GM10248 (cell line): ENCODE results near the gene SLC25A10.

ENCODE experiments used
- CTCF ChIA-PET: fragments of 300-600 bp; sonication (Branson Sonifier 250); formaldehyde crosslinking; extraction: SDS; loops from one replicate; lab custom pipeline; 2021; ENCODE audit warnings: antibody characterized with exemption; lab: Yijun Ruan, JAX
- POLR2A ChIA-PET: fragments of 350-650 bp; sonication (Branson Sonifier 250); formaldehyde crosslinking; extraction: SDS; loops from one replicate; lab custom pipeline; 2020; ENCODE audit warnings: antibody characterized with exemption; lab: Yijun Ruan, JAX
- DNase-seq: peaks from one replicate; pipeline ENCODE4 v3.0.0; 2012; ENCODE audit errors: extremely low spot score
- TF ChIP-seq, protein P1 (sequence below): IDR thresholded peaks from 2 replicates; pipeline ENCODE4 v1.5.1; 2012; ENCODE audit warnings: mild to moderate bottlenecking, low read depth; ENCODE audit errors: extremely low read depth, missing control alignments, control extremely low read depth

Gene SLC25A10, protein sequence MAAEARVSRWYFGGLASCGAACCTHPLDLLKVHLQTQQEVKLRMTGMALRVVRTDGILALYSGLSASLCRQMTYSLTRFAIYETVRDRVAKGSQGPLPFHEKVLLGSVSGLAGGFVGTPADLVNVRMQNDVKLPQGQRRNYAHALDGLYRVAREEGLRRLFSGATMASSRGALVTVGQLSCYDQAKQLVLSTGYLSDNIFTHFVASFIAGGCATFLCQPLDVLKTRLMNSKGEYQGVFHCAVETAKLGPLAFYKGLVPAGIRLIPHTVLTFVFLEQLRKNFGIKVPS

DNA sequence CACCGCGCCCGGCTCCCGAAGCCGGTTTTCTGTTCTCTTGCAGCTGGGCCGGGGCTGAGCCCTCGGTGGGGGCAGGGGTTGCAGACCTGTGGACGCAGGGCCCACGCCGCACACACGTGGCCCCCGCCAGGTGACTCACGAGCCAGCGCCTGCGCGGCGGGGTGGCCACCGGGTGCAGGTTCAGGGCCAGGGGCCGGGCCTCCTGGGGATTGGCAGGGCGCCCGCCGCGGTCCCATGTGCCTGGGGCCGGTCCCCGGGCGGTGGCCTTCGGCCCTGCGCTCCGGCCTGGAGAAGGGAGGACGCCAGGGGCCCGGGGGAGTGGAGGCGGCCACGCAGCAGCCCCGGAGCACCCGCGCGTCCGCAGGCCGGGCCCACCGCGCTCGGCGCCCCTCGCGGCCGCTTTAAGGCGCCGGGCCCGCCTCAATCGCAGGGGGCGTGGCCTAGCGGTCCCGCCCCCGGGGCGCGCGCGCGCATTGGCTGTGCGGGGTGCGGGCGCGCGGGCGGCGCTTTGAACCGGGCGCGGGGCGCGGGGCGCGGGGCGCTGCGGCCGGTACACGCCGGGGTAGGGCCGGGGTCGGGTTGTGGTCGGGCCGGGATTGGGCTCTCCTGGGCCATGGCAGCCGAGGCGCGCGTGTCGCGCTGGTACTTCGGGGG is at the start of gene SLC25A10:
Gene SLC25A10 (plus strand): TSS at position 471 of the 654 bp plus-strand sequence. CDS start 143 bp downstream, at position 614.
- TF ChIP-seq, protein P1, sequence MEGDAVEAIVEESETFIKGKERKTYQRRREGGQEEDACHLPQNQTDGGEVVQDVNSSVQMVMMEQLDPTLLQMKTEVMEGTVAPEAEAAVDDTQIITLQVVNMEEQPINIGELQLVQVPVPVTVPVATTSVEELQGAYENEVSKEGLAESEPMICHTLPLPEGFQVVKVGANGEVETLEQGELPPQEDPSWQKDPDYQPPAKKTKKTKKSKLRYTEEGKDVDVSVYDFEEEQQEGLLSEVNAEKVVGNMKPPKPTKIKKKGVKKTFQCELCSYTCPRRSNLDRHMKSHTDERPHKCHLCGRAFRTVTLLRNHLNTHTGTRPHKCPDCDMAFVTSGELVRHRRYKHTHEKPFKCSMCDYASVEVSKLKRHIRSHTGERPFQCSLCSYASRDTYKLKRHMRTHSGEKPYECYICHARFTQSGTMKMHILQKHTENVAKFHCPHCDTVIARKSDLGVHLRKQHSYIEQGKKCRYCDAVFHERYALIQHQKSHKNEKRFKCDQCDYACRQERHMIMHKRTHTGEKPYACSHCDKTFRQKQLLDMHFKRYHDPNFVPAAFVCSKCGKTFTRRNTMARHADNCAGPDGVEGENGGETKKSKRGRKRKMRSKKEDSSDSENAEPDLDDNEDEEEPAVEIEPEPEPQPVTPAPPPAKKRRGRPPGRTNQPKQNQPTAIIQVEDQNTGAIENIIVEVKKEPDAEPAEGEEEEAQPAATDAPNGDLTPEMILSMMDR = no peak
- ChIA-PET POLR2A (interaction anchor here (1.0 to 1.3 kb wide), 2 partner anchors 9 to 13 kb away, joined by 4 read pairs; partner anchors contain the start of gene MRPL12), CTCF (interaction anchor here (1.4 kb wide), 1 partner anchor 9 kb away, joined by 5 read pairs; the partner anchor contains the start of gene MRPL12)
- DNase-seq = peak; percentile 93

GRCh38 chr17:81664051-81664470 is 48.0 kb upstream of the SLC25A10 start:
- no peak for DNase-seq
- TF ChIP-seq, protein P1 = no peak
- CTCF ChIA-PET = interaction anchor here (0.9 kb wide), 1 partner anchor 13 kb away, joined by 3 read pairs; no protein-coding TSS in a partner anchor
- POLR2A ChIA-PET = no interaction called here

- ChIA-PET CTCF (interaction anchor here (0.6 to 3.9 kb wide), 4 partner anchors 9 to 38 kb away, joined by 3 to 16 read pairs (median 4); partner anchors contain the start of genes MRPL12 and PDE6G), POLR2A (interaction anchor here (0.5 kb wide), 1 partner anchor 534 kb away, joined by 3 read pairs; no protein-coding TSS in a partner anchor)
- TF ChIP-seq, protein P1 = no peak
- DNase-seq = peak; percentile 63
Observed at GRCh38 chr17:81665205-81666091, 46.6 kb upstream of the SLC25A10 start.

GRCh38 chr17:81666092-81666341 is 46.1 kb upstream of the SLC25A10 start:
- TF ChIP-seq, protein P1 = no peak
- POLR2A ChIA-PET = interaction anchor here (0.5 kb wide), 1 partner anchor 533 kb away, joined by 3 read pairs; no protein-coding TSS in a partner anchor
- CTCF ChIA-PET = interaction anchor here (1.5 to 3.9 kb wide), 3 partner anchors 9 to 37 kb away, joined by 3 to 16 read pairs (median 4); partner anchors contain the start of genes MRPL12 and PDE6G
- DNase-seq = no peak

DNA sequence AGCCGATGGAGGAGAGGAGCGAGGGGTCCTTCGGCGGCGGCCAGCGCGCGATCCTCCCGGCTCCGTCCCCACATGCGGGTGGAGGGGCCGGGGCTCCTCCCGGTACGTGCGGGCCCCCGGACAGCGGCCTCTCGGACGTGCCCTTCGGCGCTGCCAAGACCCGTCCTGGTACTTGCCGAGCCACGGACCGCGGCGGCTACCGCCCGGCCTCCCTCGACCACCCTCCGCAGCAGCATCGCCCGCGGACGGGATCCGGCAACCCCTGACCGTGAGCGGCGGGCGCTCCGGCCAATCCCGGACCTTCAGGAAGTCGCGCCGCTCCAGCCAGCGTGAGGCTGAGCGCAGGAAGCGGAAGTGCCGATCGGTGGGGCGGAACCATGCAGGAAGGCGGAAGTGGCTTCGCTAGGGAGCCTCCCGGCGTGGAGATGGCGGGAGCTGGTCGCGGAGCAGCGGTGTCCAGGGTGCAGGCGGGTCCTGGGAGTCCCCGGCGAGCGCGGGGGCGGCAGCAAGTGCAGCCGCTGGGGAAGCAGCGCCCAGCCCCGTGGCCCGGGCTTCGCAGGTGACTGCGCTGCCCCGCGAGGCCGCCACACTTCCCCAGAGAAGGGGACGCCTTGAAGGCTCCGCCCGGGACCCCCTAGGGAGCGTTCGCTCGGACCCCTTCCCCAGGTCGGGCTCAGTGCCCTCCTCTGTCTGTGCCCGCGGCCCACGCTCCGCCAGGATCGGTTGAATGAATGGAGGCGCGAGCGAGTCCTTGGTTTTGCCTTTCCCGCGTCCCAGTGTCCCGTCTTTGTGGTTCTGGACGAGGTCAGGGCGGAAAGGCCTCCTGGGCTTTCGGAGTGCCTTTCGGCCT is 45.5 kb upstream of the SLC25A10 start, which contains the start of the genes CCDC137 and OXLD1:
Gene CCDC137 (plus strand): TSS at position 396 of the 850 bp plus-strand sequence. CDS start 30 bp downstream, at position 426.
Gene OXLD1 (minus strand): TSS at position 264 of the 850 bp plus-strand sequence. CDS start 28 bp downstream, at position 236.
- ChIA-PET POLR2A (interaction anchor here (0.5 kb wide), 1 partner anchor 532 kb away, joined by 3 read pairs; no protein-coding TSS in a partner anchor), CTCF (interaction anchor here (1.5 to 3.9 kb wide), 3 partner anchors 10 to 37 kb away, joined by 3 to 16 read pairs (median 4); partner anchors contain the start of genes MRPL12 and PDE6G)
- TF ChIP-seq, protein P1 = no peak

More for the DNA sequence above, 45.5 kb upstream of the SLC25A10 start, which contains the start of the genes CCDC137 and OXLD1:
- peak; percentile 99 for DNase-seq
